Psoas muscle (tissue), 8 donors: ENCODE measurements around the gene FRZB. TPM values are rescaled to one million over a fixed set of nuclear protein-coding genes. Genes with fewer than 3 reads are reported as not detected.
A peak's percentile ranks its signal among the peaks of the same experiment; 100 is the strongest.

ENCODE experiments used
- ATAC-seq, 4 donors: fragments of 200-7000 bp; cut with Tn5 transposase; one replicate each; pipeline ENCODE4 v1.9.1; 2020; ENCODE audit warnings: moderate library complexity in 3 of 4, mild to moderate bottlenecking in 2 of 4
- DNase-seq, 2 donors: peaks; one replicate each; pipeline ENCODE4 v3.0.0-alpha.2; 2020
- H3K27ac ChIP-seq: fragments of 200-600 bp; one replicate; pipeline ENCODE4 v1.8.0; 2022
- H3K27me3 ChIP-seq, 3 donors: fragments of 200-600 bp in 1 of 3; one replicate each; pipeline versions ENCODE4 v1.6.1 to v1.8.0; 2013 to 2022; ENCODE audit warnings: low read length in 2 of 3, mild to moderate bottlenecking in 2 of 3, moderate library complexity in 1 of 3; ENCODE audit not compliant: insufficient read depth in 3 of 3
- H3K36me3 ChIP-seq, 2 donors: fragments of 200-600 bp in 1 of 2; one replicate each; pipeline versions ENCODE4 v1.6.1 to v1.8.0; 2013 to 2022; ENCODE audit warnings: low read depth in 1 of 2, mild to moderate bottlenecking in 1 of 2, moderate library complexity in 1 of 2; ENCODE audit not compliant: insufficient read depth in 1 of 2
- H3K4me1 ChIP-seq: fragments of 200-600 bp; one replicate; pipeline ENCODE4 v1.8.0; 2022
- H3K4me3 ChIP-seq: fragments of 200-600 bp; one replicate; pipeline ENCODE4 v1.8.0; 2022; ENCODE audit warnings: mild to moderate bottlenecking
- H3K9me3 ChIP-seq: fragments of 200-600 bp; one replicate; pipeline ENCODE4 v1.8.0; 2022
- WGBS, 3 donors: extraction: QIAGEN DNeasy Blood & Tissue Kit; methylation state at CpG; one replicate each; pipeline versions ENCODE4 v1.1.6 to v1.1.7; 2013; 5-methylcytosine and 5-hydroxymethylcytosine counted together
- intact Hi-C, 2 donors: fragments of 100-400 bp; cut with DNase I; formaldehyde crosslinking; loops; one replicate each; pipeline versions ENCODE4 v1.11.0 to v1.14.2; 2022
- long read RNA-seq, 2 donors: library from polyadenylated mRNA; unstranded; transcript quantifications; one replicate each; pipeline ENCODE4 v2.0.0, GENCODE V29; 2021
- polyA plus RNA-seq, 3 donors: library from polyadenylated mRNA; stranded (reverse); fragments of 200-250 nt; gene quantifications; one replicate each; pipeline ENCODE4 v1.2.3, GENCODE V29; 2013
- total RNA-seq, 4 donors: library from RNA; stranded (reverse); fragmentation: NEBNext Ultra II Directional in 2 of 4; extraction: Animal tissue kit (Norgen Biotek cat#: 25700) in 2 of 4; gene quantifications; one replicate each; pipeline versions ENCODE4 v1.2.1 to v1.2.4, GENCODE V29; 2021 to 2023
- TF ChIP-seq, protein P1 (sequence below): fragments of 200-600 bp; IDR thresholded peaks from one replicate; pipeline ENCODE4 v1.8.0; 2022; ENCODE audit warnings: antibody characterized with exemption
- donor health status: healthy with polysubstance abuse.
- donor health status: DM: no; HTN: no; CAD: no; lungs with moderate emphysema.
- donor health status: Bipolar disorder and iron deficiency.
- donor health status: healthy.
- donor health status: DM: yes; HTN: yes; CAD: no.
- donor health status: DM: no; HTN: no; CAD: no.
- donor health status: DM: no; HTN: no; CAD: no.
- donor health status: DM: yes; HTN: yes; CAD: no.

Gene FRZB, protein sequence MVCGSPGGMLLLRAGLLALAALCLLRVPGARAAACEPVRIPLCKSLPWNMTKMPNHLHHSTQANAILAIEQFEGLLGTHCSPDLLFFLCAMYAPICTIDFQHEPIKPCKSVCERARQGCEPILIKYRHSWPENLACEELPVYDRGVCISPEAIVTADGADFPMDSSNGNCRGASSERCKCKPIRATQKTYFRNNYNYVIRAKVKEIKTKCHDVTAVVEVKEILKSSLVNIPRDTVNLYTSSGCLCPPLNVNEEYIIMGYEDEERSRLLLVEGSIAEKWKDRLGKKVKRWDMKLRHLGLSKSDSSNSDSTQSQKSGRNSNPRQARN
- total RNA-seq: 10 to 100 TPM in 1 of 4 donors, 1 to 10 TPM in 3; 1.3 to 19.8 (median 3.0) TPM
- polyA plus RNA-seq: 1 to 10 TPM in 2 of 3 donors, under 1 TPM in 1; 0.57 to 3.1 (median 2.7) TPM
- long read RNA-seq, donor 1, partial matches to known transcripts: 0 of 2 reads
- long read RNA-seq, donor 1, other reads (novel, unspliced or antisense): 0 of 2 reads
- long read RNA-seq, donor 2, transcript FRZB-201 (6 exons, 3,162 nt): major isoform, 5 of 5 reads
- long read RNA-seq, donor 2, partial matches to known transcripts: 0 of 5 reads
- long read RNA-seq, donor 2, other reads (novel, unspliced or antisense): 0 of 5 reads

GRCh38 chr2:182866461-182867406 is at the start of gene FRZB:
Gene FRZB (minus strand): TSS chr2:182866637. CDS start chr2:182866552, 85 bp downstream.
- peak within 1 kb of the TSS; percentile 38 for H3K27ac ChIP-seq
- intact Hi-C loops: no loop called here
- peak; percentile 74 to 85 (median 80) for ATAC-seq

GRCh38 chr2:182915369-182916326 is 49.2 kb upstream of the FRZB start:
- Histone ChIP-seq H3K4me3 (peak overlapping the region; percentile 35), H3K9me3 (no peaks in the 10 kb centered on the region), H3K27ac (peak overlapping the region; percentile 88), H3K27me3 (no peaks in the 10 kb centered on the region), H3K36me3 (no peaks in the 10 kb centered on the region), H3K4me1 (peaks cover 31% of the 10 kb centered on the region)
- 25 to 45% (median 31%) methylated on average over 5 to 6 of the region's 6 CpGs for WGBS, 3 donors
- intact Hi-C loops: no loop called here
- DNase-seq: peak; percentile 31 to 75
- ATAC-seq: peak; percentile 92 to 94 (median 93)
- TF ChIP-seq, protein P1, sequence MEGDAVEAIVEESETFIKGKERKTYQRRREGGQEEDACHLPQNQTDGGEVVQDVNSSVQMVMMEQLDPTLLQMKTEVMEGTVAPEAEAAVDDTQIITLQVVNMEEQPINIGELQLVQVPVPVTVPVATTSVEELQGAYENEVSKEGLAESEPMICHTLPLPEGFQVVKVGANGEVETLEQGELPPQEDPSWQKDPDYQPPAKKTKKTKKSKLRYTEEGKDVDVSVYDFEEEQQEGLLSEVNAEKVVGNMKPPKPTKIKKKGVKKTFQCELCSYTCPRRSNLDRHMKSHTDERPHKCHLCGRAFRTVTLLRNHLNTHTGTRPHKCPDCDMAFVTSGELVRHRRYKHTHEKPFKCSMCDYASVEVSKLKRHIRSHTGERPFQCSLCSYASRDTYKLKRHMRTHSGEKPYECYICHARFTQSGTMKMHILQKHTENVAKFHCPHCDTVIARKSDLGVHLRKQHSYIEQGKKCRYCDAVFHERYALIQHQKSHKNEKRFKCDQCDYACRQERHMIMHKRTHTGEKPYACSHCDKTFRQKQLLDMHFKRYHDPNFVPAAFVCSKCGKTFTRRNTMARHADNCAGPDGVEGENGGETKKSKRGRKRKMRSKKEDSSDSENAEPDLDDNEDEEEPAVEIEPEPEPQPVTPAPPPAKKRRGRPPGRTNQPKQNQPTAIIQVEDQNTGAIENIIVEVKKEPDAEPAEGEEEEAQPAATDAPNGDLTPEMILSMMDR: peak; percentile 10

More at GRCh38 chr2:182866461-182867406, at the start of gene FRZB:
- Histone ChIP-seq H3K27me3 (peaks cover 0 to 10% (median 0%) of the 10 kb centered on the region in 3 donors), H3K4me1 (peaks cover 15% of the 10 kb centered on the region), H3K4me3 (peak within 1 kb of the TSS; percentile 67), H3K9me3 (no peaks in the 10 kb centered on the region), H3K36me3 (no peaks in the 10 kb centered on the region)
- 2 to 3% (median 2%) methylated on average over 52 to 57 of the region's 57 CpGs for WGBS, 3 donors
- DNase-seq: peak; percentile 71 to 81
- TF ChIP-seq, protein P1: no peak

- H3K9me3 ChIP-seq: no peaks in the 10 kb centered on the region
- H3K27me3 ChIP-seq: no peaks in the 10 kb centered on the region
- TF ChIP-seq, protein P1: no peak
- peaks cover 31% of the 10 kb centered on the region for H3K4me1 ChIP-seq
- WGBS, 3 donors: 52 to 79% (median 69%) methylated on average over 1 of the region's 1 CpG
- no peak overlapping the region for H3K4me3 ChIP-seq
- peak in 1 of 4 donors; percentile 11 for ATAC-seq
- H3K36me3 ChIP-seq: peaks cover 0 to 5% of the 10 kb centered on the region in 2 donors
- peak overlapping the region; percentile 88 for H3K27ac ChIP-seq
- DNase-seq: no peak
- intact Hi-C loops: no loop called here
Measured at GRCh38 chr2:182914852-182915251, 48.4 kb upstream of the FRZB start.

GRCh38 chr2:182913064-182913463 is 46.6 kb upstream of the FRZB start:
- H3K4me3 ChIP-seq: no peak overlapping the region
- 62 to 90% (median 81%) methylated on average over 1 of the region's 1 CpG for WGBS, 3 donors
- H3K4me1 ChIP-seq: peaks cover 31% of the 10 kb centered on the region
- H3K36me3 ChIP-seq: peaks cover 0 to 5% of the 10 kb centered on the region in 2 donors
- no peak for DNase-seq
- TF ChIP-seq, protein P1: no peak
- intact Hi-C loops: no loop called here
- no peaks in the 10 kb centered on the region for H3K27me3 ChIP-seq
- H3K27ac ChIP-seq: peak overlapping the region; percentile 88
- ATAC-seq: no peak
- H3K9me3 ChIP-seq: no peaks in the 10 kb centered on the region
